Measurements from ENCODE around the gene C5orf63. TPM values are rescaled to one million over a fixed set of nuclear protein-coding genes. Genes with fewer than 3 reads are reported as not detected.

Gene C5orf63
- total RNA-seq, 1 donor from 2014 or later = 22.5 TPM

GRCh38 chr5:127013407-127013806, 59.9 kb downstream of the C5orf63 start:
- Mint-ChIP-seq H3K27me3 (no peaks in the 10 kb centered on the region), H3K4me3 (peak overlapping the region; percentile 52), H3K27ac (peak overlapping the region; percentile 51), H3K9me3 (no peaks in the 10 kb centered on the region), H3K36me3 (ENCODE audit: low read depth) (peaks cover 6% of the 10 kb centered on the region), H3K4me1 (peaks cover 66% of the 10 kb centered on the region)
- TF ChIP-seq CTCF (IDR thresholded peaks at IDR 0.05) = no peak
- DNase-seq (no peak), ATAC-seq (ENCODE audit: low read depth) (no peak)
- POLR2A ChIA-PET = interaction anchor here (0.9 to 2.8 kb wide), 5 partner anchors 11 to 59 kb away, joined by 3 to 11 read pairs (median 5); no protein-coding TSS in a partner anchor
- CTCF ChIA-PET = interaction anchor here (0.9 to 2.3 kb wide), 2 partner anchors 15 to 38 kb away, joined by 3 to 9 read pairs; no protein-coding TSS in a partner anchor
- intact Hi-C loops (cut with micrococcal nuclease) = loop anchor here (1.0 kb wide), 1 partner anchor 15 kb away; no protein-coding TSS in a partner anchor

GRCh38 chr5:127012916-127013315, 60.4 kb downstream of the C5orf63 start:
- no peak for TF ChIP-seq CTCF (IDR thresholded peaks at IDR 0.05)
- CTCF ChIA-PET = interaction anchor here (0.9 to 2.3 kb wide), 2 partner anchors 16 to 37 kb away, joined by 3 to 9 read pairs; no protein-coding TSS in a partner anchor
- POLR2A ChIA-PET = interaction anchor here (0.9 to 2.3 kb wide), 5 partner anchors 12 to 60 kb away, joined by 3 to 11 read pairs (median 5); no protein-coding TSS in a partner anchor
- Mint-ChIP-seq H3K36me3 (ENCODE audit: low read depth) (peaks cover 4% of the 10 kb centered on the region), H3K9me3 (no peaks in the 10 kb centered on the region), H3K27me3 (no peaks in the 10 kb centered on the region), H3K4me1 (peaks cover 69% of the 10 kb centered on the region), H3K4me3 (peak overlapping the region; percentile 52), H3K27ac (peak overlapping the region; percentile 51)
- ATAC-seq (ENCODE audit: low read depth) = no peak
- intact Hi-C loops (cut with micrococcal nuclease) = loop anchor here (1.0 kb wide), 1 partner anchor 15 kb away; no protein-coding TSS in a partner anchor
- no peak for DNase-seq

- peak overlapping the region; percentile 59 for H3K27ac Mint-ChIP-seq
- POLR2A ChIA-PET = interaction anchor here (0.5 to 2.7 kb wide), 8 partner anchors 12 to 400 kb away, joined by 3 to 11 read pairs (median 4); partner anchors contain the start of gene MARCHF3
- peak; percentile 68 for ATAC-seq (ENCODE audit: low read depth)
- H3K27me3 Mint-ChIP-seq = no peaks in the 10 kb centered on the region
- no peaks in the 10 kb centered on the region for H3K9me3 Mint-ChIP-seq
- H3K4me3 Mint-ChIP-seq = peak overlapping the region; percentile 28
- peaks cover 68% of the 10 kb centered on the region for H3K4me1 Mint-ChIP-seq
- CTCF ChIA-PET = interaction anchor here (0.9 kb wide), 1 partner anchor 37 kb away, joined by 3 read pairs; no protein-coding TSS in a partner anchor
- peaks cover 4% of the 10 kb centered on the region for H3K36me3 Mint-ChIP-seq (ENCODE audit: low read depth)
- no peak for TF ChIP-seq CTCF (IDR thresholded peaks at IDR 0.05)
- intact Hi-C loops (cut with micrococcal nuclease) = no loop called here
- no peak for DNase-seq
Measured at GRCh38 chr5:127011961-127012644, 61.2 kb downstream of the C5orf63 start.

- Mint-ChIP-seq H3K27ac (no peak overlapping the region), H3K9me3 (no peaks in the 10 kb centered on the region), H3K4me3 (no peak overlapping the region), H3K27me3 (no peaks in the 10 kb centered on the region), H3K4me1 (peaks cover 70% of the 10 kb centered on the region), H3K36me3 (ENCODE audit: low read depth) (no peaks in the 10 kb centered on the region)
- intact Hi-C loops (cut with micrococcal nuclease) = no loop called here
- no peak for TF ChIP-seq CTCF (IDR thresholded peaks at IDR 0.05)
- CTCF ChIA-PET = no interaction called here
- ATAC-seq (ENCODE audit: low read depth) (no peak), DNase-seq (no peak)
- POLR2A ChIA-PET = interaction anchor here (1.7 to 2.7 kb wide), 3 partner anchors 13 to 39 kb away, joined by 3 to 11 read pairs (median 7); partner anchors contain the start of gene MARCHF3
Measured at GRCh38 chr5:127011153-127011552, 62.1 kb downstream of the C5orf63 start.

- intact Hi-C loops (cut with micrococcal nuclease) = no loop called here
- no peak for TF ChIP-seq CTCF (IDR thresholded peaks at IDR 0.05)
- ATAC-seq (ENCODE audit: low read depth) = no peak
- no peak overlapping the region for H3K27ac Mint-ChIP-seq
- no peaks in the 10 kb centered on the region for H3K9me3 Mint-ChIP-seq
- no peaks in the 10 kb centered on the region for H3K27me3 Mint-ChIP-seq
- no peaks in the 10 kb centered on the region for H3K36me3 Mint-ChIP-seq (ENCODE audit: low read depth)
- DNase-seq = no peak
- peaks cover 69% of the 10 kb centered on the region for H3K4me1 Mint-ChIP-seq
- POLR2A ChIA-PET = interaction anchor here (2.7 kb wide), 1 partner anchor 20 kb away, joined by 7 read pairs; the partner anchor contains the start of gene MARCHF3
- H3K4me3 Mint-ChIP-seq = no peak overlapping the region
- CTCF ChIA-PET = no interaction called here
Measured at GRCh38 chr5:127010362-127010761, 62.9 kb downstream of the C5orf63 start.

All from activated B cell treated with CpG ODN at 0.5 μM for 24 hours (primary cell).